Skin of body (tissue), 2 donors: ENCODE measurements around the gene SLAIN1. TPM values are rescaled to one million over a fixed set of nuclear protein-coding genes. Genes with fewer than 3 reads are reported as not detected.

Experiments used
- small RNA-seq: library from RNA; depleted of rRNA; stranded (forward); fragments of <200 nt; gene quantifications from one replicate; pipeline ENCODE3, GENCODE V24; 2014; ENCODE audit warnings: low replicate concordance
- total RNA-seq: library from RNA; depleted of rRNA; stranded (reverse); fragments of >200 nt; gene quantifications from one replicate; pipeline ENCODE4 v1.2.3, GENCODE V29; 2014

Gene SLAIN1
- total RNA-seq, 1 donor from 2014 or later: 7.4 TPM

Small RNA genes lying within 50 kb of the gene (small RNA-seq; reads per million reads assigned to genes)
- not detected for gene MIR3665
- not detected for gene SPTLC1P5

Other genes with a start within 250 kb of the SLAIN1 start
- 90.1 TPM for gene SCEL, start 162.0 kb upstream of the SLAIN1 start, total RNA-seq
- gene EDNRB, start 221.1 kb downstream of the SLAIN1 start, total RNA-seq: 42.5 TPM